ENCODE measurements around the gene ATOH7.

GRCh38 chr10:68211669-68212068 lies 20.2 kb downstream of the ATOH7 start:
- TF ChIP-seq CTCF (conservative IDR thresholded peaks at IDR 0.05; ENCODE audit: low read depth, low read length) (no peak), EZH2 (IDR thresholded peaks at IDR 0.05; ENCODE audit: low read length, unreplicated experiment) (no peak), EZH2phosphoT487 (IDR thresholded peaks at IDR 0.05; ENCODE audit: borderline replicate concordance, low read length) (no peak)

All from PC-3 (cell line).